Measurements from ENCODE around the gene SCD5. TPM values are rescaled to one million over a fixed set of nuclear protein-coding genes. Genes with fewer than 3 reads are reported as not detected.
A peak's percentile ranks its signal among the peaks of the same experiment; 100 is the strongest.

The SCD5 gene
- total RNA-seq, 1 donor from 2014 or later = 36.6 TPM

GRCh38 chr4:82661181-82661992 is 137.2 kb downstream of the SCD5 start:
- Mint-ChIP-seq H3K9me3 (no peaks in the 10 kb centered on the region), H3K27me3 (no peaks in the 10 kb centered on the region), H3K36me3 (peaks cover 6% of the 10 kb centered on the region), H3K4me1 (ENCODE audit: unreplicated experiment) (peaks cover 9% of the 10 kb centered on the region), H3K4me3 (no peak overlapping the region), H3K27ac (no peak overlapping the region)
- DNase-seq (ENCODE audit: extremely low spot score, unreplicated experiment) = no peak
- TF ChIP-seq, protein P1, sequence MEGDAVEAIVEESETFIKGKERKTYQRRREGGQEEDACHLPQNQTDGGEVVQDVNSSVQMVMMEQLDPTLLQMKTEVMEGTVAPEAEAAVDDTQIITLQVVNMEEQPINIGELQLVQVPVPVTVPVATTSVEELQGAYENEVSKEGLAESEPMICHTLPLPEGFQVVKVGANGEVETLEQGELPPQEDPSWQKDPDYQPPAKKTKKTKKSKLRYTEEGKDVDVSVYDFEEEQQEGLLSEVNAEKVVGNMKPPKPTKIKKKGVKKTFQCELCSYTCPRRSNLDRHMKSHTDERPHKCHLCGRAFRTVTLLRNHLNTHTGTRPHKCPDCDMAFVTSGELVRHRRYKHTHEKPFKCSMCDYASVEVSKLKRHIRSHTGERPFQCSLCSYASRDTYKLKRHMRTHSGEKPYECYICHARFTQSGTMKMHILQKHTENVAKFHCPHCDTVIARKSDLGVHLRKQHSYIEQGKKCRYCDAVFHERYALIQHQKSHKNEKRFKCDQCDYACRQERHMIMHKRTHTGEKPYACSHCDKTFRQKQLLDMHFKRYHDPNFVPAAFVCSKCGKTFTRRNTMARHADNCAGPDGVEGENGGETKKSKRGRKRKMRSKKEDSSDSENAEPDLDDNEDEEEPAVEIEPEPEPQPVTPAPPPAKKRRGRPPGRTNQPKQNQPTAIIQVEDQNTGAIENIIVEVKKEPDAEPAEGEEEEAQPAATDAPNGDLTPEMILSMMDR (conservative IDR thresholded peaks at IDR 0.05) = no peak

GRCh38 chr4:82652062-82652461 is 146.5 kb downstream of the SCD5 start:
- Mint-ChIP-seq H3K27me3 (no peaks in the 10 kb centered on the region), H3K9me3 (no peaks in the 10 kb centered on the region), H3K4me1 (ENCODE audit: unreplicated experiment) (peaks cover 5% of the 10 kb centered on the region), H3K4me3 (no peak overlapping the region), H3K36me3 (peaks cover 13% of the 10 kb centered on the region), H3K27ac (no peak overlapping the region)
- no peak for DNase-seq (ENCODE audit: extremely low spot score, unreplicated experiment)
- TF ChIP-seq, protein P1 (conservative IDR thresholded peaks at IDR 0.05) = no peak

DNA sequence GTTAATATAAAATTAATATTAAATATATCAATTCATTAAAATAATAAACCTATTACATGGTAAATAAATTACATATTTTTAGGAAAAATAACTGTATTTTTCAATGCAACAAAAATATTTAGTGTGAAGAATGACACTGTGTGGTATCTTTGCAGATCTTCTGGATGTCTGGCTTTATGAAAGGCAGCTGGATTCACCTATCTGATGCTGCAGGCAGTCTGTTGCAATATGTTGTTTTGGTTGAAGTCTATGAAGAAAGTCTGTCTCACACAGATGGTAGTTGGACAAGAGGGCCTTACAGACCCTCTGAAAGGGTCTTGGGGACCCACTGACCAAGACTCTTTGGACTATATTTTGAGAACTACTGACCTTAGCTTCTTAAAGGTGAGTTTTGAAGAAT is 147.7 kb downstream of the SCD5 start:
- no peak for DNase-seq (ENCODE audit: extremely low spot score, unreplicated experiment)
- Mint-ChIP-seq H3K27ac (no peak overlapping the region), H3K9me3 (no peaks in the 10 kb centered on the region), H3K36me3 (peaks cover 13% of the 10 kb centered on the region), H3K4me1 (ENCODE audit: unreplicated experiment) (peaks cover 15% of the 10 kb centered on the region), H3K27me3 (no peaks in the 10 kb centered on the region), H3K4me3 (no peak overlapping the region)
- TF ChIP-seq, protein P1 (conservative IDR thresholded peaks at IDR 0.05) = no peak

DNA sequence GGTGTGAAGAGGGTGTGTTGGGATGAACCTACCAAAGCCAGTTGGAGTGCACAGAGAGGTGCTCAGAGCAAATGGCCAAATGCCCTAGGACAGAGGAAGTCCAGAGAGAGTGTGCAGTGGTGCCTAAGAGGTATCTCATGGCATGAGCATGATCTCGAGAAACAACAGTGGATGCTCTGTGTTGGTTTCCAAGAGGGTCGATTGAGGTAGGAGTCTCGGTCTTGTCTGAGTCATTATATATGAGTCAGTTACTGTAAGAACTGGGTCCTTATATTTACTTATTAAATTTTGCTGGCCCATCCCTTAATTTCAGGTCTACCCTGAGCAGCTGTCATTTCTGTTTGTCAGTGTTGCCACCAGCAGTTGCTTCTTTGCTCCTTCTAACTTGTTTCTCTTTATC is 150.2 kb downstream of the SCD5 start:
- no peaks in the 10 kb centered on the region for H3K27me3 Mint-ChIP-seq
- peaks cover 17% of the 10 kb centered on the region for H3K36me3 Mint-ChIP-seq
- H3K4me3 Mint-ChIP-seq = no peak overlapping the region
- no peaks in the 10 kb centered on the region for H3K9me3 Mint-ChIP-seq
- DNase-seq (ENCODE audit: extremely low spot score, unreplicated experiment) = no peak
- TF ChIP-seq, protein P1 (conservative IDR thresholded peaks at IDR 0.05) = no peak
- H3K4me1 Mint-ChIP-seq (ENCODE audit: unreplicated experiment) = peaks cover 26% of the 10 kb centered on the region
- H3K27ac Mint-ChIP-seq = no peak overlapping the region

GRCh38 chr4:82645936-82646565 is 152.5 kb downstream of the SCD5 start:
- DNase-seq (ENCODE audit: extremely low spot score, unreplicated experiment) = no peak
- Mint-ChIP-seq H3K4me1 (ENCODE audit: unreplicated experiment) (peaks cover 26% of the 10 kb centered on the region), H3K27me3 (no peaks in the 10 kb centered on the region), H3K9me3 (no peaks in the 10 kb centered on the region), H3K27ac (no peak overlapping the region), H3K4me3 (peak overlapping the region; percentile 34), H3K36me3 (peaks cover 12% of the 10 kb centered on the region)
- TF ChIP-seq, protein P1 (conservative IDR thresholded peaks at IDR 0.05) = no peak

Data from type B pancreatic cell (in vitro differentiated cells).